Skeletal muscle satellite cell (primary cell): ENCODE results near the gene ATOH1. TPM values are rescaled to one million over a fixed set of nuclear protein-coding genes. Genes with fewer than 3 reads are reported as not detected.

Source experiments
- H3K27me3 ChIP-seq: 2 replicates; pipeline ENCODE4 v1.7.0; 2013; ENCODE audit warnings: low read length; ENCODE audit not compliant: control insufficient read depth, insufficient read depth
- H3K36me3 ChIP-seq: 2 replicates; pipeline ENCODE4 v1.7.0; 2013; ENCODE audit warnings: mild to moderate bottlenecking, control low read depth, low read length; ENCODE audit not compliant: insufficient read depth
- H3K4me1 ChIP-seq: 2 replicates; pipeline ENCODE4 v1.7.0; 2013; ENCODE audit warnings: low read length; ENCODE audit not compliant: control insufficient read depth, insufficient read depth
- H3K4me2 ChIP-seq: 2 replicates; pipeline ENCODE4 v1.7.0; 2013; ENCODE audit warnings: mild to moderate bottlenecking, low read length
- H3K4me3 ChIP-seq: 2 replicates; pipeline ENCODE4 v1.7.0; 2013; ENCODE audit warnings: low read length
- H3K9ac ChIP-seq: 2 replicates; pipeline ENCODE4 v1.7.0; 2013; ENCODE audit warnings: mild to moderate bottlenecking, low read depth, low read length, moderate library complexity
- H3K9me3 ChIP-seq: replicated peaks from 2 replicates; pipeline ENCODE4 v1.7.0; 2013; ENCODE audit warnings: mild to moderate bottlenecking, control low read depth, low read length
- total RNA-seq: library from RNA; depleted of rRNA; stranded (reverse); fragments of >200 nt; gene quantifications from 2 replicates; pipeline ENCODE4 v1.2.3, GENCODE V29; 2012; rRNA removed

Gene ATOH1
- total RNA-seq: not detected in 2 replicates

GRCh38 chr4:93828332-93828994 is at the start of gene ATOH1:
Gene ATOH1, plus strand, starts transcription at chr4:93828753. Its CDS starts 174 bp downstream, at chr4:93828927.
- H3K4me3 ChIP-seq: peak within 1 kb of the TSS; percentile 39
- H3K9ac ChIP-seq: no peak within 1 kb of the TSS
- H3K36me3 ChIP-seq: no peaks in the 10 kb centered on the region
- H3K4me2 ChIP-seq: peak within 1 kb of the TSS; percentile 59
- peaks cover 70% of the 10 kb centered on the region for H3K27me3 ChIP-seq
- H3K4me1 ChIP-seq: no peaks in the 10 kb centered on the region
- no peaks in the 10 kb centered on the region for H3K9me3 ChIP-seq

GRCh38 chr4:93779228-93779627 is 49.3 kb upstream of the ATOH1 start:
- Histone ChIP-seq H3K9ac (no peak overlapping the region), H3K27me3 (no peaks in the 10 kb centered on the region), H3K4me1 (no peaks in the 10 kb centered on the region), H3K36me3 (no peaks in the 10 kb centered on the region), H3K4me2 (no peak overlapping the region), H3K9me3 (no peaks in the 10 kb centered on the region), H3K4me3 (no peak overlapping the region)

GRCh38 chr4:93780080-93780479 is 48.5 kb upstream of the ATOH1 start:
- Histone ChIP-seq H3K4me2 (no peak overlapping the region), H3K9ac (no peak overlapping the region), H3K9me3 (no peaks in the 10 kb centered on the region), H3K4me3 (no peak overlapping the region), H3K36me3 (no peaks in the 10 kb centered on the region), H3K4me1 (no peaks in the 10 kb centered on the region), H3K27me3 (no peaks in the 10 kb centered on the region)

- Histone ChIP-seq H3K4me1 (no peaks in the 10 kb centered on the region), H3K4me3 (no peak overlapping the region), H3K36me3 (no peaks in the 10 kb centered on the region), H3K27me3 (no peaks in the 10 kb centered on the region), H3K4me2 (no peak overlapping the region), H3K9ac (no peak overlapping the region), H3K9me3 (no peaks in the 10 kb centered on the region)
Observed at GRCh38 chr4:93781198-93781597, 47.4 kb upstream of the ATOH1 start.

GRCh38 chr4:93786149-93786548 is 42.4 kb upstream of the ATOH1 start:
- Histone ChIP-seq H3K36me3 (no peaks in the 10 kb centered on the region), H3K4me1 (no peaks in the 10 kb centered on the region), H3K4me3 (no peak overlapping the region), H3K9me3 (no peaks in the 10 kb centered on the region), H3K4me2 (no peak overlapping the region), H3K9ac (no peak overlapping the region), H3K27me3 (no peaks in the 10 kb centered on the region)

GRCh38 chr4:93788712-93789111 is 39.8 kb upstream of the ATOH1 start:
- Histone ChIP-seq H3K27me3 (peaks cover 6% of the 10 kb centered on the region), H3K9ac (no peak overlapping the region), H3K4me1 (no peaks in the 10 kb centered on the region), H3K9me3 (no peaks in the 10 kb centered on the region), H3K4me2 (no peak overlapping the region), H3K4me3 (no peak overlapping the region), H3K36me3 (no peaks in the 10 kb centered on the region)

- Histone ChIP-seq H3K9me3 (no peaks in the 10 kb centered on the region), H3K27me3 (peaks cover 11% of the 10 kb centered on the region), H3K36me3 (no peaks in the 10 kb centered on the region), H3K4me1 (no peaks in the 10 kb centered on the region), H3K4me2 (no peak overlapping the region), H3K4me3 (no peak overlapping the region), H3K9ac (no peak overlapping the region)
Observed at GRCh38 chr4:93791570-93792195, 36.9 kb upstream of the ATOH1 start.

GRCh38 chr4:93802045-93802444 is 26.5 kb upstream of the ATOH1 start:
- H3K36me3 ChIP-seq: no peaks in the 10 kb centered on the region
- no peaks in the 10 kb centered on the region for H3K9me3 ChIP-seq
- no peaks in the 10 kb centered on the region for H3K4me1 ChIP-seq
- no peak overlapping the region for H3K4me2 ChIP-seq
- no peak overlapping the region for H3K4me3 ChIP-seq
- H3K9ac ChIP-seq: no peak overlapping the region
- H3K27me3 ChIP-seq: peaks cover 3% of the 10 kb centered on the region

GRCh38 chr4:93809773-93810172 is 18.8 kb upstream of the ATOH1 start:
- H3K9ac ChIP-seq: no peak overlapping the region
- no peaks in the 10 kb centered on the region for H3K36me3 ChIP-seq
- no peaks in the 10 kb centered on the region for H3K4me1 ChIP-seq
- H3K9me3 ChIP-seq: no peaks in the 10 kb centered on the region
- H3K27me3 ChIP-seq: no peaks in the 10 kb centered on the region
- H3K4me3 ChIP-seq: no peak overlapping the region
- H3K4me2 ChIP-seq: no peak overlapping the region

GRCh38 chr4:93810340-93810992 is 18.1 kb upstream of the ATOH1 start:
- Histone ChIP-seq H3K36me3 (no peaks in the 10 kb centered on the region), H3K4me1 (no peaks in the 10 kb centered on the region), H3K9ac (no peak overlapping the region), H3K27me3 (no peaks in the 10 kb centered on the region), H3K4me3 (no peak overlapping the region), H3K4me2 (no peak overlapping the region), H3K9me3 (no peaks in the 10 kb centered on the region)

- Histone ChIP-seq H3K4me1 (no peaks in the 10 kb centered on the region), H3K4me2 (no peak overlapping the region), H3K4me3 (no peak overlapping the region), H3K36me3 (no peaks in the 10 kb centered on the region), H3K9ac (no peak overlapping the region), H3K9me3 (no peaks in the 10 kb centered on the region), H3K27me3 (no peaks in the 10 kb centered on the region)
Observed at GRCh38 chr4:93813092-93813491, 15.5 kb upstream of the ATOH1 start.
